NCI-H748 (cell line): ENCODE measurements around the gene SYT8.

Source experiments
- DNase-seq: peaks from one replicate; lab custom pipeline; 2025; ENCODE audit not compliant: unreplicated experiment; lab: John Stamatoyannopoulos, UW

SYT8 gene

GRCh38 chr11:1831338-1832210 is 3.2 kb upstream of the SYT8 start:
- no peak for DNase-seq

GRCh38 chr11:1832211-1832919 is 2.4 kb upstream of the SYT8 start:
- peak; percentile 60 for DNase-seq

GRCh38 chr11:1832920-1833295 is 1.9 kb upstream of the SYT8 start:
- DNase-seq, result no peak

- DNase-seq, result no peak
Observed at GRCh38 chr11:1834062-1834610, 654 bp upstream of the SYT8 start.

GRCh38 chr11:1835671-1836010 is 851 bp downstream of the SYT8 start:
- DNase-seq, result no peak

DNA sequence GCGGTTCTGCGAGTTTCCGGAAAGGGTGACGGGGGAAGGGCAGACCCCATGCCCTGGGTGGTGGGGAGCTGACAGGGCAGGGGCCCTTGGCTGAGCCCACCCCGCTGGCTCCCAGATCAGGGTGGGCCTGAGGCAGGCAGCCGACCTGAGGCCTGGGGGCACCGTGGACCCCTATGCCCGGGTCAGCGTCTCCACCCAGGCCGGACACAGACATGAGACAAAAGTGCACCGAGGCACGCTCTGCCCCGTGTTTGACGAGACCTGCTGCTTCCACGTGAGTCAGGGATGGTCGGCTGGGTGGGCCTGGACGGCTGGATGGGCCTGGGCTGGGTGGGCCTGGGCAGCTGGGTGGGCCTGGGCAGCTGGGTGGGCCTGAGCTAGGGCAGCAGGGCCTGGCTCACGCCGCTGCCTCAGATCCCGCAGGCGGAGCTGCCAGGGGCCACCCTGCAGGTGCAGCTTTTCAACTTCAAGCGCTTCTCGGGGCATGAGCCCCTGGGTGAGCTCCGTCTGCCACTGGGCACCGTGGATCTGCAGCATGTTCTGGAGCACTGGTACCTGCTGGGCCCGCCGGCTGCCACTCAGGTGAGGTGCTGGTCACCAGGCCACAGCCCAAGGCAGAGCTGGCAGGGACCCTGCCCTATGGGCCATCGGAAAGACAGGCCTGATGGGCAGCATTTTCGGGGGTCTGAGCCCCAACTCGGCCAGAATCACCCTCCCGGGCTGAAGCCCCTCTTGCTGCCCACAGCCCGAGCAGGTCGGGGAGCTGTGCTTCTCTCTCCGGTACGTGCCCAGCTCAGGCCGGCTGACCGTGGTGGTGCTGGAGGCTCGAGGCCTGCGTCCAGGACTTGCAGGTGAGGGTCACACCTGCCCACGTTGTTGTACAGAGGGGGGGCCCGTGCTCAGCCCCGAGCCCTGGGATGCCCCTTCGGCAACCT is 1.5 kb downstream of the SYT8 start:
- no peak for DNase-seq

GRCh38 chr11:1837171-1838076 is 2.6 kb downstream of the SYT8 start:
- peak; percentile 49 for DNase-seq

- no peak for DNase-seq
Observed at GRCh38 chr11:1838077-1838425, 3.3 kb downstream of the SYT8 start.

GRCh38 chr11:1838426-1839144 is 3.8 kb downstream of the SYT8 start, which contains the start of gene TNNI2:
Gene TNNI2 (plus strand): TSS chr11:1838981. CDS start chr11:1839697, 716 bp downstream.
- DNase-seq, result no peak

DNA sequence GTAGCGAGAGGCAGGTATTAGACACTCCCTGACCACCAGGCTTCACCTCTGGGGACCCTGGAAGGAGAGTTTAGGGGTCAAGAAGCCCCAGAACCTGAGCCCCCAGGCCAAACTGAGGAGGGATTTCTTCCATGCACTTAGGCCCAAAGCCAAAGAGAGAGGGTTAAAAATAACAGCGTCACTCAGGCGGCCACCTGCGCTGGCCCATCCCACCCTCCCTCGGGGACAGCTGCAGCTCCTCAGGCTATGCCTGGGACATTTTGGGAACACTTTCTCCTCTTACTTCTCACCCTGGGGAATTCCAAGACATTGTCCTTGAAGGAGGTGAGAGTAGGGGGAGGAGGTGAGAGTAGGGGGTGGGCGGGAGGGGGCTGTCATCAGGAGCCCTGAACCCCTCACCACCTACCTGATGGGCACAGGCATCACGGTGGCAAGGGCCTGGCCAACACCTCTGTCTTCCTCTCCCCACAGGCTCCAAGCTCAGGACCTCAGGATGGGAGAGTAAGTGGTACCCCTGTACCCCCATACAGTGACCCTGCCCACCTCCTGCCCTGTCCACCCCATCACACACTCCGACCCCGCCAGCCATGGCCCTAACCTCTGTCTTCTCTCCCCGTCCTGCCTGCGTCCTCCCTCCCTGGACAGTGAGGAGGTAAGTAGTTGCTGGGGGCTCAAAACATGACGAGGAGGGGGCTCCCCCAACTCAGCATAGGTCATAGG is 4.6 kb downstream of the SYT8 start:
- no peak for DNase-seq

GRCh38 chr11:1839924-1840779 is 5.4 kb downstream of the SYT8 start:
- DNase-seq, result no peak

DNA sequence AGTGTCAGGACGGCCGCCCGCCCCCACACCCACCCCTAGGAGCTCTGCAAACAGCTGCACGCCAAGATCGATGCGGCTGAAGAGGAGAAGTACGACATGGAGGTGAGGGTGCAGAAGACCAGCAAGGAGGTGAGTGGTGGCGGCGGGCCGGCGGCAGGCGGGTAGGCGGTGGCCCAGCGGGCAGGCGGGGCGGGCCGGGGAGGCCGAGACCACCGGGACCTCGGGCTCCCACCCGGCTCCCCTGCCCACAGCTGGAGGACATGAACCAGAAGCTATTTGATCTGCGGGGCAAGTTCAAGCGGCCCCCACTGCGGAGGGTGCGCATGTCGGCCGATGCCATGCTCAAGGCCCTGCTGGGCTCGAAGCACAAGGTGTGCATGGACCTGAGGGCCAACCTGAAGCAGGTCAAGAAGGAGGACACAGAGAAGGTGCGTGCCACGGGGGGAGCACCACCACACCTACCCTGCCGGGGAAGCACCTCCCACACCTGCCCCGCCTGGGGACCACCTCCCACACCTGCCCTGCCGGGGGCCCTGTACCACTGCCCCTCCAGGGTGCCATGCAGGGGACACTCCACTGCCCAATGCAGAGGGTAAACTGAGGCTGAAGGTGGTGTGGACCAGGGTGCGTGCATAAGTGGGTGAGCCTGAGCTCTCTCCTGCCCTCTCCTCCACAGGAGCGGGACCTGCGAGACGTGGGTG is 6.1 kb downstream of the SYT8 start:
- DNase-seq, result no peak

GRCh38 chr11:1841511-1842148 is 6.8 kb downstream of the SYT8 start:
- no peak for DNase-seq

DNA sequence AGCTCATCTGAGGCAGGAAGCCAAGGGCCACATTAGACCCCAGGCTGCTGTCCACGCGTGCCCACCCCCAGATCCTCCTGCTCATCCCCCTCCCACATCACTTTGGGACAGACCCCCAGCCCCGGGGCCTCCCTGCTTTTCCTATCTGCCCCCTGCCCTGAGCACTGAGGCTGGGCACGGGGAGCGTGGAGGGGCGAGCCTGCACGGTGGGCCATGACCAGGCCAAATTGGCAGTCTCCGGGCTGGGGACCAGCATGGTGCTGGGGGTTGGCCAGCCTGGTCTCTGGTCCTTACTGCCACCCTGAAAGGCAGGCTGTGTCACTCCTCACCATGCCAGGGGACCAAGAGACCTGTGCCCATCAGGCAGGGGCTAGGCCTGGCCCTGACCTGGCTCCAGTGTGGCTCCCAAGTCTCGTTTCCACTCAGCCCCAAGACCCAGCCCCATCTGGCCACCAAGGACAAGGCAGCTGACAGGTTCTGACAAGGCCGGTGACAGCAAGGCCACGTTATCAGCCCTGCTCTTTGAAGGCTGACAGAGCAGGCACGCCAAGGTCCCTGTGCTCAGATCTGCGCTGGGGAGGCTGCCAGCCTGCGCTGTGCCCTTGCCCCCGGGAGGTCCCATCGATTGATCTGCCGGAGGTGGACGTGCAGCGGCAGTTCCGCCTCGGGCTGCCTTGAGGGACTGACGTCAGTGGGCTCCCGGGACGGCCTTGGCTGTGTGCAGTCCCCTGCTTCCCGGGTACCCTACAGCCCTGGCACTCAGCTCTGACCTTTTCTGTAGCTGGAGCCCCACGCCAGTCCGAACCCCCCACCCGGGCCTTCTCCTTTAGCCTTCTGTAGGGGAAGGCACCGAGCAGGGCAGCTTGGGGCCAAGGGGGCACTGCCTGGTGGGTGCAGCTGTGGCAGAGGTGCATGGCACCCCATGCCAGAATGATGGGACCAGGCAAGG is 7.6 kb downstream of the SYT8 start:
- DNase-seq, result no peak

DNA sequence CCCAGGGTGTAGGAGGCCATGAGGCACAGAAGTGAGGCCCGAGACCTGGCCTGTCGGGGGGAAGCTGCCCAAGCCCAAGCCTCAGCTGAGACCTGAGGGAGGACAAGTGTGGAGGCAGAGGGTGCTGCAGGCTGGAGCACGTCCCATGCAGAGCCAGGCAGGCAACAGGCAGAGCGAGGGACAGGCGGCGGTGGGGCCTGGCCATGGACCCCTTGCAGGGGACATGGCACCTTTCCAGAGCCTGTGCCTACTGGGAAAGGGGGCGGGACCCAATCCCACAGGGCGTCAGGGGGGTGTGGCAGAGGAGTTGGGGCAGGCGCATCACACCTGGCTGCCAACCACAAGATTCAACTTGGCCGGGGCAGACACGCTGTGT is 8.3 kb downstream of the SYT8 start:
- DNase-seq, result no peak

- DNase-seq, result no peak
Observed at GRCh38 chr11:1843796-1844195, 9.0 kb downstream of the SYT8 start.
